SH-SY5Y (cell line): ENCODE data around the gene MRPL16.

Source experiments
- GATA2 ChIP-seq: IDR thresholded peaks from 2 replicates; pipeline ENCODE4 v1.6.1; 2011; ENCODE audit warnings: mild to moderate bottlenecking, low read depth, low read length
- GATA3 ChIP-seq: IDR thresholded peaks from 2 replicates; pipeline ENCODE4 v1.6.1; 2011; ENCODE audit warnings: low read depth, mild to moderate bottlenecking, low read length, moderate library complexity

GRCh38 chr11:59807047-59807610 lies 3.4 kb downstream of the MRPL16 start:
- TF ChIP-seq GATA2 (no peak), GATA3 (no peak)
